Kidney (tissue), 14 donors: ENCODE measurements around the gene MORF4L2. TPM values are rescaled to one million over a fixed set of nuclear protein-coding genes. Genes with fewer than 3 reads are reported as not detected.

Source experiments
- DNase-seq, 5 donors: peaks; one replicate each; pipeline ENCODE4 v3.0.0-alpha.2; 2013 to 2020
- FAIRE-seq: peaks from 2 replicates; lab custom pipeline; 2012; peaks lifted over from hg19 to GRCh38; lab: Jason Lieb, UNC
- H3K27ac ChIP-seq, 2 donors: one replicate each; pipeline ENCODE4 v1.7.0; 2013; ENCODE audit warnings: low read depth in 2 of 2, low read length in 2 of 2, inconsistent platforms in 1 of 2
- H3K27me3 ChIP-seq: one replicate; pipeline ENCODE4 v1.7.1; 2013; ENCODE audit warnings: low read length, inconsistent platforms; ENCODE audit not compliant: control insufficient read depth, insufficient read depth
- H3K36me3 ChIP-seq, 3 donors: one replicate each; pipeline versions ENCODE4 v1.7.0 to v1.7.1; 2013; ENCODE audit warnings: low read length in 3 of 3, control low read depth in 1 of 3, inconsistent platforms in 1 of 3; ENCODE audit not compliant: insufficient read depth in 3 of 3, control insufficient read depth in 2 of 3
- H3K4me1 ChIP-seq, 3 donors: one replicate each; pipeline versions ENCODE4 v1.7.0 to v1.7.1; 2013; ENCODE audit warnings: low read length in 3 of 3, inconsistent platforms in 1 of 3, low read depth in 1 of 3; ENCODE audit not compliant: control insufficient read depth in 2 of 3, insufficient read depth in 2 of 3
- H3K4me3 ChIP-seq, 3 donors: one replicate each; pipeline versions ENCODE4 v1.7.0 to v1.8.1; 2013; ENCODE audit warnings: low read length in 3 of 3, control low read depth in 1 of 3, inconsistent platforms in 1 of 3
- H3K9ac ChIP-seq, 3 donors: one replicate each; pipeline versions ENCODE4 v1.7.0 to v1.7.1; 2013; ENCODE audit warnings: low read length in 3 of 3, control low read depth in 1 of 3, inconsistent platforms in 1 of 3
- H3K9me3 ChIP-seq, 3 donors: one replicate each; pipeline versions ENCODE4 v1.7.0 to v1.7.1; 2013; ENCODE audit warnings: low read length in 3 of 3, control low read depth in 1 of 3, inconsistent platforms in 1 of 3; ENCODE audit not compliant: control insufficient read depth in 2 of 3, insufficient read depth in 1 of 3
- CTCF ChIP-seq: IDR thresholded peaks from 3 replicates; pipeline ENCODE4 v1.5.1; 2012; ENCODE audit warnings: mild to moderate bottlenecking, moderate library complexity, borderline replicate concordance; ENCODE audit not compliant: insufficient read depth; ENCODE audit errors: extremely low read depth
- intact Hi-C: fragments of 100-400 bp; cut with DNase I; formaldehyde crosslinking; loops from one replicate; pipeline ENCODE4 v1.11.1; 2022
- polyA plus RNA-seq: library from polyadenylated mRNA; stranded (reverse); fragments of 350-450 nt; fragmentation: Illumina TruSeq; extraction: RNeasy Lipid Tissue Mini Kit (QIAGEN cat#74804); gene quantifications from one replicate; pipeline ENCODE4 v1.2.3, GENCODE V29; 2014; ENCODE audit warnings: low read depth, low replicate concordance; ENCODE audit not compliant: insufficient read depth
- total RNA-seq: library from RNA; stranded (reverse); fragmentation: NEBNext Ultra II Directional; extraction: Animal tissue kit (Norgen Biotek cat#: 25700); gene quantifications from one replicate; pipeline ENCODE4 v1.2.1, GENCODE V29; 2021
- donor health status: control.
- donor health status: control.
- donor health status: control.
- donor health status: control.
- donor health status: control.
- donor health status: DM: yes; HTN: yes; CAD: no.
- donor health status: Normal renal cell carcinoma (clear cell type).

Gene MORF4L2
- total and polyA plus RNA-seq, 2 donors from 2014 or later = 146 to 250 TPM

GRCh38 chrX:103651151-103651773 lies 35.2 kb downstream of the MORF4L2 start:
- H3K27me3 ChIP-seq = no peaks in the 10 kb centered on the region
- DNase-seq (no peak), FAIRE-seq (no peak)
- no peak overlapping the region for H3K9ac ChIP-seq
- no peak overlapping the region for H3K4me3 ChIP-seq
- no peaks in the 10 kb centered on the region for H3K9me3 ChIP-seq
- intact Hi-C loops = no loop called here
- H3K36me3 ChIP-seq = no peaks in the 10 kb centered on the region
- no peak for TF ChIP-seq CTCF
- H3K4me1 ChIP-seq = no peaks in the 10 kb centered on the region
- H3K27ac ChIP-seq = no peak overlapping the region

- H3K27me3 ChIP-seq = no peaks in the 10 kb centered on the region
- no peaks in the 10 kb centered on the region for H3K4me1 ChIP-seq
- FAIRE-seq (no peak), DNase-seq (no peak)
- no peak overlapping the region for H3K4me3 ChIP-seq
- no peaks in the 10 kb centered on the region for H3K9me3 ChIP-seq
- no peaks in the 10 kb centered on the region for H3K36me3 ChIP-seq
- intact Hi-C loops = no loop called here
- no peak overlapping the region for H3K27ac ChIP-seq
- no peak overlapping the region for H3K9ac ChIP-seq
- no peak for TF ChIP-seq CTCF
These were observed 38.9 kb downstream of the MORF4L2 start for GRCh38 chrX:103647630-103648029.

- H3K4me1 ChIP-seq = no peaks in the 10 kb centered on the region
- H3K27me3 ChIP-seq = no peaks in the 10 kb centered on the region
- H3K27ac ChIP-seq = no peak overlapping the region
- no peak overlapping the region for H3K9ac ChIP-seq
- no peak for TF ChIP-seq CTCF
- intact Hi-C loops = no loop called here
- FAIRE-seq (no peak), DNase-seq (no peak)
- H3K36me3 ChIP-seq = no peaks in the 10 kb centered on the region
- H3K9me3 ChIP-seq = no peaks in the 10 kb centered on the region
- H3K4me3 ChIP-seq = no peak overlapping the region
These were observed 42.4 kb downstream of the MORF4L2 start for GRCh38 chrX:103644125-103644524.
